HFFc6 (cell line): ENCODE data around the gene PRPF31. TPM values are rescaled to one million over a fixed set of nuclear protein-coding genes. Genes with fewer than 3 reads are reported as not detected.

ENCODE experiments used
- DNase-seq: peaks from one replicate; pipeline ENCODE4 v3.0.0-alpha.2; 2018
- H3K27ac Mint-ChIP-seq: 2 replicates; pipeline ENCODE4 v1.8.0; 2020; ENCODE audit warnings: mild to moderate bottlenecking, mixed read lengths
- H3K27me3 Mint-ChIP-seq: 2 replicates; pipeline ENCODE4 v1.8.0; 2021; ENCODE audit warnings: mild to moderate bottlenecking, moderate library complexity, mixed read lengths; ENCODE audit not compliant: insufficient read depth
- H3K36me3 Mint-ChIP-seq: 2 replicates; pipeline ENCODE4 v1.8.0; 2021; ENCODE audit warnings: low read depth, mixed read lengths
- H3K4me1 Mint-ChIP-seq: 2 replicates; pipeline ENCODE4 v1.8.0; 2020; ENCODE audit warnings: low read depth, mixed read lengths
- H3K4me3 Mint-ChIP-seq: 2 replicates; pipeline ENCODE4 v1.8.0; 2020; ENCODE audit warnings: mild to moderate bottlenecking, moderate library complexity, mixed read lengths
- H3K9me3 Mint-ChIP-seq: 2 replicates; pipeline ENCODE4 v1.8.0; 2020; ENCODE audit warnings: mild to moderate bottlenecking, mixed read lengths
- CTCF ChIP-seq: fragments of 200-600 bp; sonication (generic); IDR thresholded peaks from 2 replicates; pipeline ENCODE4 v1.5.0; 2021; ENCODE audit warnings: antibody characterized with exemption, mild to moderate bottlenecking
- total RNA-seq, 6 experiments: library from RNA; stranded (reverse); fragmentation: NEBNext Ultra II Directional; extraction: Animal tissue kit (Norgen Biotek cat#: 25700); gene quantifications; 2 replicates in 1 of 6; 3 replicates in 5 of 6; pipeline ENCODE4 v1.2.3, GENCODE V29; 2021

PRPF31 gene
- total RNA-seq, 6 experiments from 2014 or later, result 66.1 to 92.5 (median 83.6) TPM

- Mint-ChIP-seq H3K4me3 (no peak overlapping the region), H3K9me3 (no peaks in the 10 kb centered on the region), H3K27ac (no peak overlapping the region), H3K27me3 (no peaks in the 10 kb centered on the region; the same call in 1 of the 2 replicates), H3K36me3 (no peaks in the 10 kb centered on the region), H3K4me1 (peaks cover 10% of the 10 kb centered on the region)
- DNase-seq, result no peak
- TF ChIP-seq CTCF, result no peak
Observed at GRCh38 chr19:54133312-54133956, 17.9 kb downstream of the PRPF31 start.

- H3K4me3 Mint-ChIP-seq, result no peak overlapping the region
- no peaks in the 10 kb centered on the region for H3K36me3 Mint-ChIP-seq
- no peak for TF ChIP-seq CTCF
- DNase-seq, result no peak
- no peaks in the 10 kb centered on the region for H3K9me3 Mint-ChIP-seq
- no peaks in the 10 kb centered on the region; the same call in 1 of the 2 replicates for H3K27me3 Mint-ChIP-seq
- H3K27ac Mint-ChIP-seq, result no peak overlapping the region
- peaks cover 15% of the 10 kb centered on the region for H3K4me1 Mint-ChIP-seq
Observed at GRCh38 chr19:54133957-54134590, 18.5 kb downstream of the PRPF31 start.

GRCh38 chr19:54136086-54136863, 20.7 kb downstream of the PRPF31 start:
- H3K4me3 Mint-ChIP-seq, result peak overlapping the region; percentile 90
- H3K4me1 Mint-ChIP-seq, result peaks cover 35% of the 10 kb centered on the region
- DNase-seq, result no peak
- H3K27ac Mint-ChIP-seq, result peak overlapping the region; percentile 84
- TF ChIP-seq CTCF, result no peak
- no peaks in the 10 kb centered on the region for H3K36me3 Mint-ChIP-seq
- H3K9me3 Mint-ChIP-seq, result no peaks in the 10 kb centered on the region
- no peaks in the 10 kb centered on the region; the same call in 1 of the 2 replicates for H3K27me3 Mint-ChIP-seq

- peak overlapping the region; percentile 84 for H3K27ac Mint-ChIP-seq
- H3K36me3 Mint-ChIP-seq, result peaks cover 4% of the 10 kb centered on the region; the same call in 1 of the 2 replicates
- no peak for TF ChIP-seq CTCF
- H3K9me3 Mint-ChIP-seq, result no peaks in the 10 kb centered on the region
- peak; percentile 100 for DNase-seq
- peaks cover 43% of the 10 kb centered on the region for H3K4me1 Mint-ChIP-seq
- H3K4me3 Mint-ChIP-seq, result peak overlapping the region; percentile 90
- H3K27me3 Mint-ChIP-seq, result peaks cover 2% of the 10 kb centered on the region; the same call in 1 of the 2 replicates
Observed at GRCh38 chr19:54136864-54137698, 21.5 kb downstream of the PRPF31 start.
